GM19397 (cell line): ENCODE data around the gene CREB3L1.

Source experiments
- ATAC-seq: cut with Tn5 transposase; IDR thresholded peaks from one replicate; pipeline ENCODE4 v1.9.1; 2021; ENCODE audit warnings: mild to moderate bottlenecking, moderate library complexity; ENCODE audit not compliant: unreplicated experiment

The CREB3L1 gene

GRCh38 chr11:46277622-46278386 is at the start of gene CREB3L1:
Gene CREB3L1 (plus strand): TSS chr11:46277662. CDS start chr11:46278112, 450 bp downstream.
- no peak for ATAC-seq

- ATAC-seq: no peak
These were observed 48.2 kb upstream of the CREB3L1 start for GRCh38 chr11:46229230-46229629.

DNA sequence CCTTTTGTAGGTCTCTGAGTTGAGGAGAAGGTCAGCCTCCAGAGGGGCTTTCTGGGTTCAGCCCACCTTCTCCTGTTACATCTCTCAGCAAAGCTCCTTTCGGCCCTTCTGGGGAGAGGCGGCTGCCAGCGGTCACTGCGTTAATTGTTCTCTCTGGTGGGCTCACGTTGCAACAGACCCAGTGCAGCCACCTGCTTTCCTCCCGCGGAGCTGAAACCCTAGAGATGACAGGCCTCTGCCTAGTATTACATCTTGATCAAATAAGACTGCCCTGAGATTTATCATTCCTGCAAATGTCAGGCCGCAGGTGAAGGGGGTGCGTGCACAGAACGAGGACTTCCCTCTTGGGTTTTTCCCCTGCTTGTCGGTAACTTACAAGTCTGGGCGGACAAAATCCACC is 43.2 kb upstream of the CREB3L1 start:
- ATAC-seq: no peak

GRCh38 chr11:46235777-46236688 is 41.4 kb upstream of the CREB3L1 start:
- ATAC-seq: no peak

DNA sequence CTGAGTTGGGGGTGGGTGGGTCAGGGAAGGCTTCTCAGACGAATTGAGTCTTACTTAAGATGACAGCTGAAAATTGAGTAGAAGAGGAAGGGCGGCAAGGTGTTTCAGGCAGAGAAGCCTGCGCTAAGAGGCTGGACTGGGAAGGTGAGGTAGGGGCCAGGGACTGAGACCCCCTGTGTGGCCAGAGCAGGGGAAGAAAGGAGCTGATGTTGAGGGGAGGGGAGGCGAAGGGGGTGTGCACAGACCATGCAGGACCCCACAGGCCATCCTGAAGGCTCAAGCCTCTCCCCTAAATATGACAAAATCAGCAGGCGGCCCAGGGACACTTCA is 40.6 kb upstream of the CREB3L1 start:
- no peak for ATAC-seq

GRCh38 chr11:46237248-46238077 is 40.0 kb upstream of the CREB3L1 start:
- ATAC-seq: no peak

DNA sequence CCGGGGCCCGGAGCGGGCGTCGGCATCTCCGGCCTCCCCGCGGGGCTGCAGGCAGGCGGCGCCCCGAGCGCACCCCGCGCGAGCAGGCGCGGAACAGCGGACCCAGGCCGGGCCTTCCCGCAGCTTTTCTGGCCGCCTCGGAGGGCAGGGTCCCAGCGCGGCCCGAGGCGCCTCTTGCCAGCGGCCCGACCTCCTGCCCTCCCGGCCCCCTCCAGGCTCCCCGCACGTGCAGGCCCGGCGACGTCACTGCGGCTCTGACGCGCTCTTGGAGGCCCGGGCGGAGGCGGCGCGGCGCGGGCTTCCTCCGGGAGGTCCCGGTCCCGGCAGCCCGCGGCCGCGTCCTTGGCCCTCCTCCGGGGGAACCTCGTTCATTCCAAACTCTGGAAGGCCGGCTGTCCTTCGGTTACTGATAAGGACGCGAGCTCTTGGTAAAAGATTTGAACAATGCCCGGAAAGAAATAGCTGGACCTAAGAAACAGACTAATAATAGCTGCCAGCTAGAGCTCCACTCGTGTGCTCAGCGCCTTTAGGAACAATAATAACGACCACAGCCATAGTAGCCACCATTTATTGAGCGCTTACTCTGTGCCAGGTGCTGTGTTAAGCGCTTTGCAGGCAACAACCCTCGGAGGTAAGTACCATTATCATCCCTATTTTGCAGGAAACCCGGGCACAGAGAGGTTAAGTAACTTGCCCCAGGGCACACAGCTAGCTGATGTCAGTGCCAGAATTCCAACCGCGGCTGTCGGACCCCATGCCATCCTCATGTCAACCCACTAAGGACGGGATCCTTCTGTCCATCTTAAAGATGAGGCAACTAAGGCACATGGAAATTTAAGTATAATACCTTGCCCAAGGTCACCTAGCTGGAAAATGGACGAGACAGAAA is 39.1 kb upstream of the CREB3L1 start:
- no peak for ATAC-seq

- ATAC-seq: peak; percentile 76
These were observed 38.3 kb upstream of the CREB3L1 start for GRCh38 chr11:46238967-46239800.

GRCh38 chr11:46239801-46240061 is 37.7 kb upstream of the CREB3L1 start:
- ATAC-seq: no peak

GRCh38 chr11:46240371-46240770 is 37.1 kb upstream of the CREB3L1 start:
- no peak for ATAC-seq

GRCh38 chr11:46240861-46241260 is 36.6 kb upstream of the CREB3L1 start:
- no peak for ATAC-seq

DNA sequence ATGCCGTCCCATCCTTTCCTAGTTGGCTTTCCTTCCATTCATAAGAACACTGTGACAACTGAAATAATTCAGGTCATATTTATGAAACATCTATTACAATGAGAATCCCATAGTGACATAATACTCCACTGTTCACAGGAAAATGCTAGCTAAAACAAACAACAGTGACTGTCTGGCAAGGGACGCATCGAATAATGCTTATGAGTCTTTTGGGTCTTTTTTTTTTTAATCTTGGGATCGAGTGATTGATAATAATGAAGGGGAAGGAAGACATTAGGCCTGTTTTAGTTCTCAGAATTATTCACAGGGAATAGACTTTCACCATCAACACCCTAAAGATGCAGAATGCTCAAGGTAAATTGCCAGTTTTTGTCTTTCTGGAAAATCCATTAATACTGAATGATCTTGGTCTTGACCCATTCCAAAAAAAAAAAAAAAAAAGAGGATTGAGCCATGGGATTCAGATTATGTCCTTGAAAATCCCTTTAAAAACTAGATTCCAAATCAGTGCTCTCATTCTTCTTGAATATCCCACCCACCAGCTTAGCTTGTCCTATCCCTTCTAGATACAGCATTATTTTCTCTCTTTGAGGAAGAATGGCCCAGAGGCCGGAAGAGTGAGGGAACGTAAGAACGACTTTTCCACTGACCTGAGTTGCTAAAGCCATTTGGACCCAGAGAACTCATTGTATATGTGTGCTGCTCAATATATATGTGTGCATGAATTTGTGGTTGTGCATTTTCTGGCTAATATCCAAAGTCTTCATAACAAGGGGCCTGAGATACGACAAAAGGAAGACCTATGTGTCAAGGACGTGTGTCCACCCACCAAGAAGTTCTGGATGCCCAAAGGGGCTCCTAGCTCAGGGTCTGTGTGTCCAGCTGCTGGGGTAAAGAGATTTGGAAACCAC is 35.2 kb upstream of the CREB3L1 start:
- ATAC-seq: no peak

- ATAC-seq: peak; percentile 66
These were observed 34.3 kb upstream of the CREB3L1 start for GRCh38 chr11:46242952-46243795.

GRCh38 chr11:46243796-46244109 is 33.7 kb upstream of the CREB3L1 start:
- no peak for ATAC-seq

DNA sequence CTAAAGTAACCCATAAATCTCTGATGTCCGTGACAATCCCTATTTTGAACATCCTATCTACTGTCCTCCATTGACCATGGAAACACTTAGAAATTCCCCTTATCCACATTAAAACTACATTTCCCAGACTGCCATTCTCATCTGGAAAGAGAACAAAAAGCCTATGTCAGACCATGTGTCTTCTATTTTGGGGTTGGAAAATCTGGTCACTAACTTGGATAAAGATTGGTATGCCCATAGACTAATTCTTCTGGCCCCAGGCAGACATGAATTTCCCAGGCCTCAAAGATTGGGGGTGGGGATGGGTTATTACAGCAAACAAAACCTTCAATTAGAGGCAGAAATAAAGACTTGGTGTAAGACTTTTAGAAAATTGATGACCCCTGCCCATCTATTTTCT is 30.9 kb upstream of the CREB3L1 start:
- ATAC-seq: no peak

DNA sequence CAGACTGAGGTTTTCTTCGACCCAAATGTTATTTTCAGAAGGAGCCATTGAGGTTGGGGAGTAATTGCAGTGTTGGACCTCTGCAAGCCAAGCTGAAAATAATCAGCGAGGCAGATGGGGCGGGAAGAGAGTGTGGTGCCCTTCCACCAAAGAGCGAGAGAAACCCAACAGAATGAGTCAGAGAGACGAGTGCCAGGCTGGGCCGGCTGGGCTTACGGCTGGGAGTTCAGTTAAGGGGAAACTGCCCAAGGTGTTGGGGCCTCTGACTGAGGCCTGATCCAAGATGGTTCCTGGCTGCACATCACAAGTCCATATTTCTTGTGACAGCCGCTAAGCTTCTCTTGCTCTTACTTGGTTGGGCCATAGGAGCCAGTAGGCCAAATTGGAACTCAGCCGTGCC is 30.4 kb upstream of the CREB3L1 start:
- no peak for ATAC-seq

DNA sequence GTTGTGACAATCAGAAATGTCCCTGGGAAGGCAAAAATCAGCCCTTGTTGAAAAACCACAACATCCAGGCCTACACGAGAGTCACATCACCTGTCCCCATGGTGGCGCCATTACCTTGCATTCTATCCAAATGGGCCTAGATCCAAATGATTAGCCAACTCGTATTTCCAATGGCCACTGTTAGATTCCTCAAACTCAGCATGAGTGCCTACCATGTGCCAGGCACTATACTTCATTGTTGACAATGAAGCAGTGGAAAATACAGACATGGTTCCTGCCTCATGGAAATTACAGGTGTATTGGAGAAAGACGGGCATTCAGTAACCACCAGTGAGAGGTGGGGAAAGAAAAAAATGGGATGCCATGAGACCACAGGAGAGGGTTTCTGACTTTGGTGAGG is 29.8 kb upstream of the CREB3L1 start:
- no peak for ATAC-seq
